Middle frontal gyrus (tissue), 1 donor: ENCODE data around the gene CLOCK.
"Not testable (repeated sequence)": the region's sequence is repeated elsewhere in the genome, so short reads cannot be mapped to it uniquely, and the experiment has no call there.

Experiments
- DNase-seq: peaks from one replicate; pipeline ENCODE4 v3.0.0-alpha.2; 2015; ENCODE audit warnings: low spot score; ENCODE audit errors: extremely low spot score

Gene CLOCK, protein sequence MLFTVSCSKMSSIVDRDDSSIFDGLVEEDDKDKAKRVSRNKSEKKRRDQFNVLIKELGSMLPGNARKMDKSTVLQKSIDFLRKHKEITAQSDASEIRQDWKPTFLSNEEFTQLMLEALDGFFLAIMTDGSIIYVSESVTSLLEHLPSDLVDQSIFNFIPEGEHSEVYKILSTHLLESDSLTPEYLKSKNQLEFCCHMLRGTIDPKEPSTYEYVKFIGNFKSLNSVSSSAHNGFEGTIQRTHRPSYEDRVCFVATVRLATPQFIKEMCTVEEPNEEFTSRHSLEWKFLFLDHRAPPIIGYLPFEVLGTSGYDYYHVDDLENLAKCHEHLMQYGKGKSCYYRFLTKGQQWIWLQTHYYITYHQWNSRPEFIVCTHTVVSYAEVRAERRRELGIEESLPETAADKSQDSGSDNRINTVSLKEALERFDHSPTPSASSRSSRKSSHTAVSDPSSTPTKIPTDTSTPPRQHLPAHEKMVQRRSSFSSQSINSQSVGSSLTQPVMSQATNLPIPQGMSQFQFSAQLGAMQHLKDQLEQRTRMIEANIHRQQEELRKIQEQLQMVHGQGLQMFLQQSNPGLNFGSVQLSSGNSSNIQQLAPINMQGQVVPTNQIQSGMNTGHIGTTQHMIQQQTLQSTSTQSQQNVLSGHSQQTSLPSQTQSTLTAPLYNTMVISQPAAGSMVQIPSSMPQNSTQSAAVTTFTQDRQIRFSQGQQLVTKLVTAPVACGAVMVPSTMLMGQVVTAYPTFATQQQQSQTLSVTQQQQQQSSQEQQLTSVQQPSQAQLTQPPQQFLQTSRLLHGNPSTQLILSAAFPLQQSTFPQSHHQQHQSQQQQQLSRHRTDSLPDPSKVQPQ

DNA sequence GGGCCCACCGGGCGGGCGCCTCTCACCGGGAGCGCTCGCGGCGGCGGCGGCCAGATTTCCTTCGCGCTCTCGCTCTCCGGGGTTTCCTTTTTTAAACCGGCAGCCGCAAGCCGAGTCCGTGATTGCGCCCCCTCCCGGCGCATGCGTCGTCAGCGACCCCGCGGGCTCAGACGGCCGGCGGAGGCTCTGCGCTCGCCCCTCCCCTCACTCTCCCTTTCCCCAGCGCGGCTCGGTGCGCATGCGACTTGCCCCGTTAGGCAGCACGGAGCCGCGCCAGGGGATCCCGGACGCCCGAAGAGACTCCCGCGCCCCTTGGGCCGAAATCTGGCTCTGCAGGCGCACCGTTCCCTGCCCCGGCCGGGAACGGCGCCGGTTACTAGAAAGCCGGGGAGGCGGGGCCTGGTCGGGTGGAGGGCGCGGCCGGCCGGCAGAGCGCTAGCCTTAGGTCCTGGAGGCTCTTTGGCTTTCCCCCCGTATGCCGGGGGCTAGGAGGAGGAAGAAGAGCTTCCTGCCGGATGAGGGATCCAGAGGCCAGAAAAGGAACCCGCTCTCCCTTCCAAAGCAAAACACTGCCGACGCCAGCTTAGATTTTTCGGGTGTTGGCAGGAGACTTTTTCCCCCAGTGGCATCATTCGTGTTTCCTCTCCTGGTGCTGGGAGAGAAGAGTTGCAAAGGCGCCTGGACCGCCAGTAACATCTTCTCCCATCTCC is at the start of gene CLOCK:
Gene CLOCK (minus strand): TSS at position 154 of the 710 bp plus-strand sequence. CDS start 64,124 bp downstream, outside the sequence.
- DNase-seq = peak; percentile 78

DNA sequence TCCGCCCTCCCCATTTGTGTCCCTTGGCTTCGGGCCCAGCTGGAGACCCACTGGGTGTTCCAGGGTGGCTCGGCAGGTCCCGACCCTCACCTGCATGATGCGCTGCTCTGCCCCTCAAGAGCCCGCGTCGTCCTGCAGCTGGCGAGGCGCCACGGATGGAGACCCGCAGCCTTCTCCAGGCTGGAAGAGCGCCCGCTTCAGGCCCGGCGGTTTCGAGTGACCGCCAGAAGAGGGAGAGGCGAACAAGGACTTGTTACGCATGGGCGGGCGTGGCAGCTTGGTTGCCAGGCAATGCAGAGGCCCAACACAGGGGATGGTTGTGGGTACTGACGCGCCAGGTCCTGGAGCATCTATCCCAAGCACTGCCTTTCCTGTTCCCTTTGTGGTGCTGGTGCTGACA is 45.3 kb upstream of the CLOCK start, which contains the start of gene PDCL2:
Gene PDCL2 (minus strand): TSS at position 232 of the 400 bp plus-strand sequence. CDS start 136 bp downstream, at position 96.
- no peak for DNase-seq

DNA sequence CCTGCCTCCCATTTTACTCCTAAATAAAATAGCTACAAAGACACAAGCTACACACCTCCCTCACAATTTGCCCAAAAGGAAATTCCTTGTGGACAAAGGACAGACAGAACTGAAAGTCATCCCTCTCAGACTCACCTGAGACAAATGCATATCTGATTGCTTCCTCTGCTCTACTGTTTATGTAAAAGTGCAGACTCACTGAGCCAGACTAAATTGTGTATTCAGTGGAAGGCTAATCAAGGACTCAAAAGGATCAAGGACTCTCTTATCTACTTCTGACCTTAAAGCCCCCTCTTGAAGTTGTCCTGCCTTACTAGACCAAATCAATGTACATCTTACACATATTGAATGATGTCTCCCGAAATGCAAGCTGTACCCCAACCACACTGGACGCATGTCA is 41.5 kb upstream of the CLOCK start:
- DNase-seq = no peak

DNA sequence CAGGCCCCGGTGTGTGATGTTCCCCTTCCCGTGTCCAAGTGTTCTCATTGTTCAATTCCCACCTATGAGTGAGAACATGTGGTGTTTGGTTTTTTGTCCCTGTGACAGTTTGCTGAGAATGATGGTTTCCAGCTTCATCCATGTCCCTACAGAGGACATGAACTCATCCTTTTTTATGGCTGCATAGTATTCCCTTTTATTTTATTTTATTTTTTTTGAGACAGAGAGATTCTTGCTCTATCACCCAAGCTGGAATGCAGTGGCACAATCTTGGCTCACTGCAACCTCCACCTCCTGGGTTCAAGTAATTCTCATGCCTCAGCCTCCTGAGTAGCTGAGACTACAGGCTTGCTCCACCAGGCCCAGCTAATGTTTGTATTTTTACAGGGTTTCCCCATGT is 36.1 kb upstream of the CLOCK start:
- not testable (repeated sequence) for DNase-seq

DNA sequence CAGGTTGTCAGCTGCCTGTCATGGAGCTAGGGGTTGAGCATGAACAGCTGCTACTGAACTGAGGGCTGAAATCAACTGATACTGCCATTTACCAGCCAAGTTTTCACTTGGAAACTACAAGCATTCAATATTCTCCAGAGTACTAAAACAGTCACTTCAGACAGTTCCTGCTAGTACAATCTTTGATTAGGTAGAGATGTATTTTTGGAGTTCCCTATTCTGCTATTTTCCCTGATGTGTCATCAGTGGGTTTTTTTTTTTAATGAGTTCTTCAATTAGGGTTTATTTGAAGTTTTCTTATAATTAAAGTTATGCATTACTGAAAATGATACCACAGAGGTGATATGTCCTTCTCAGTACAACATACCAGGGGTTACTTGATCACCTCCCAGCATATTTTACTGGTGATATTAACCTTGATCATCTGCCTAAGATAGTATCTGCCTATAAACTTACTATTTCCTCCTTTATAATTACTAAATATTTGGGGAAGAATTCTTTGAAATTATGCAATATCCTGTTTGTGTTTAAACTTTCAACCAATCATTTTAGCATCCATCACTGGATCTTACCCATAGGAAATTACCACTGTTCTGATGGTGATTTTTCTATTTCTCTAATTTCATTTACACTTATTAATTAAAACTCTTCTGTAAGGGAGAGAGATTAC is 31.8 kb upstream of the CLOCK start:
- DNase-seq = no peak

DNA sequence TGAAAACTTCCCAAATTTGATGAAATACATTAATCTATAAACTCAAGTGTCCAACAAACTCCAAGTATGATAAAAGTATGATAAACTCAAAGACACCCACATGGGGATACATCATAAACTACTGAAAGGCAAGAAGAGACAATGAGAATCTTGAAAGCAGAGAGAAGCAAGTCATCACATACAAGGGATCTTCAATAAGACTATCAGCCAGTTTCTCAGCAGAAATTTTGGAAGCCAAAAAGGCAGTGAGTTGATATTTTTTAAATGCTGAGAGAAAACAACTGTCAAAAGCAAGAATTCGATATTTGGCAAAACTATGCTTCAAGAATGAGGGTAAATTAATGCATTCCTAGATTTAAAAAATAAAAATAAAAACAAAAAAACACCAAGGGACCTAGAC is 28.8 kb upstream of the CLOCK start:
- DNase-seq = no peak

DNA sequence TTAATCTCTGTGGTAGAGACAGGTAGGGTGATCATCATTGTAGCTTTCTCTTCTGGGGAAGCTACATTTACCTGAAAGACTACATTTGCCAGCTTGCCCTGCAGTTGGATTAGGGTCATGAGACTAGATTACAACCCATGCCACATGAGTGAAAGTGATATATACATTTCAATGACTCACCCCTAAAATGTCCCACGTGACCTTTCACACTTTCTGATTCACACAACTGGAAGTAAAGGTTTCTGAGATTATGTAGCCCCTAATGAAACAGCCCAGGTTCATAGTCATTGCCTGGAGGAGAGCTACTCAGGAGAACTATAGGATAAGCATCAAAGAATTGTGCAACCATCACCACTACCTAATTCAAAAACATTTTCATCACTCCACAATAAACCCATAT is 27.5 kb upstream of the CLOCK start:
- no peak for DNase-seq

DNA sequence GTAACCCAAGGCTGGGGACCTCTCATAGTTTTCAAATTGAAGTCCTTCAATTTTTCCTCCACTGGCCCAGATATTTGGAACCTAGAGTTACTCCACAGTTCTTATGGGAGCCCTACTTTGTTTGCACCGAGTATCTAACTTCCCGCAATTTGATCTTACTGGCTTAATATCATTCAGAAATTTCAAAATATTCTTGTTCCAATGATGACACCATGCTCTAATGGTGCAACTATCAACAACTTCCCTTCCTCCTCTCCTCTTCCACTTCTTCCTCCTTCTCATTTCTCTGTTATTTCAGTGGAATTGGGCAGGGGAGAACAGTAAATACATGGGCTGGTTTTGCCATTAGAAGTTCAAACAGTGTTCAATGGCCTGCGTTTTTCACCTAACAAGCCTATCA is 25.1 kb upstream of the CLOCK start:
- no peak for DNase-seq

DNA sequence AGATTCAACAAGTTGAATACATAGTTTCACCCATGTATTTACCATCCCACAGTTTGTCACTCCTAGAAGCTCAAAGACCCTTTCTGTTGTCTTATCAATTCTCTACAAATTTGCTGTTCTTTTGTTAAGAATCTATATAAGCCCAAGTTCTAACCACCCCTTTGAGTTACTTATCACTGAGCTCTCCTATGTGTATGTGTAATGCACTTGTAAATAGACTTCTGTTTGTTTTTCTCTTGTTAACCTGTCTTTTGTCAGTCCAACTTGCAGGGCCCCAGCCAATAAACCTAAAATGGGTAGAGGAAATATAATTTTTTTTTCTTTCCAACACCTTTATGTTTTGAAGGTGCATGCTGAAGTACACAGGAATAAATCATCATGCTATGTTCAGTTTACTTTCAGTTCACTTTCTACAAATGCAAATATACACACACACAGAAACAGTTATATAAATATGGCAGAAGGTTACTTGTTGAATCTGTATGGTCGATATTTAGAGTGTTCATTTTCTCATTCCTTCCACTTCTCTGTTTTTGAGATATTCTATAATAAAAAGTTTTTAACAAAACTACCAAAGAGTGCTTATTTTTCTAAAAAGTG is 22.3 kb upstream of the CLOCK start:
- DNase-seq = no peak

DNA sequence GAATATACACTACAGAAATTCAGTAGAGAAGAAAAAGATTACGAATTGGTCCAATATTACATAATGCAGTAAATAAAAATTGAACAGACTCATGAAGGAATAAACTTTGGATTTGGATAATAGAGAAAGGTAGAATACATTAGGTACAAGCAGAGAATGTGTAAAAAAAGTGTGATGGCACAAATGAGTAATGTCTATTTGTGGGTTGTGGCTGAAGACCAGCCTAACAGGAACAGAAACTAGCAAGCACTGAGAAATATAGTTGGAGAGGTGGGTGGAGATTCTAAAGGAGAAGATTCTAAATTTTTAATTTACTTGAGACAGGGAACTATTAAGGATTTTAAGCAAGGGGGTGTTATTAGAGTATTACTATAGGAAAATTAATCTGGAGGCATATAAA is 15.2 kb upstream of the CLOCK start:
- DNase-seq = no peak

DNA sequence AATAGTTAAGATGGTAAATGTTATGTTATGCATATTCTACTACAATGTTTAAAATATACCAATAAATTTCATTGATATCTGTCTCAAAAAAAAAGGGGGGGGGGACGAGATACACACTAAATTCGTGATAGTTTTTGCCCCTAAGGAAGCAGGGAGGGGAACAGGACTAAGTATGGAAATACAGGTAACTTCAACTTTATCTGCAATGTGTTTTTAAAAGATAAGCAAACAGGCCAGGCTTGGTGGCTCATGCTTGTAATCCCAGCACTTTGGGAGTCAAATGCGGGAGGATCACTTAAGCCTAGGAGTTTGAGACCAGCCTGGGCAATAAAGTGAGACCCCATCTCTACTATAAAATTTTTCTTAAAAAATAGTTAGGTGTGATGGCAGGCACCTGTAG is 13.4 kb upstream of the CLOCK start:
- no peak for DNase-seq

DNA sequence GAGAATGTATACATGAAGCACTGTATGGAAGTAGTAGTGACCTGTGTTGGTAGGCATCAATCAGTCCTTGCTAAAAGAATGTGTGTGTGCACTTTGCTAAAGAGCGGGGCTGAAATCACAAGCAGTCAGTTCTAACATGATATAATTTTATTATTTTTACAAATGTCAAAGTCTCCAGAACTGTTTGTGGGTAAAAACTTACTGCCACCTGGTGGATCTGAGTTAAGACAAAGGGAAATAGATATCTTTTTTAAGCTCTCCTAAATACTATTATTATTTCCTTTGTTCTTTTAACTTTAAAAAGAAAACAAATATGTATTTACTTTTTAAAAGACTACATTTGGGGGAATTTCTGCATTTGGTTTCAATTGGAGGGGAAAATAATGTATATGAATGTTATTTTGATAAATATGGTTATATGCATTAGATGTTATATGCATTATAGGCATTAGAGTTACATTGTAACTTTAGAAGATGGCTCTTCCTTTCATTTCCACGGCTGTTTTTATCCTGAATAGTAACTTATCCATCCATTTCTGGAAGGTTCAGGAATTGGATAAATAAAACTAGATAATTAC is 7.8 kb upstream of the CLOCK start:
- no peak for DNase-seq

DNA sequence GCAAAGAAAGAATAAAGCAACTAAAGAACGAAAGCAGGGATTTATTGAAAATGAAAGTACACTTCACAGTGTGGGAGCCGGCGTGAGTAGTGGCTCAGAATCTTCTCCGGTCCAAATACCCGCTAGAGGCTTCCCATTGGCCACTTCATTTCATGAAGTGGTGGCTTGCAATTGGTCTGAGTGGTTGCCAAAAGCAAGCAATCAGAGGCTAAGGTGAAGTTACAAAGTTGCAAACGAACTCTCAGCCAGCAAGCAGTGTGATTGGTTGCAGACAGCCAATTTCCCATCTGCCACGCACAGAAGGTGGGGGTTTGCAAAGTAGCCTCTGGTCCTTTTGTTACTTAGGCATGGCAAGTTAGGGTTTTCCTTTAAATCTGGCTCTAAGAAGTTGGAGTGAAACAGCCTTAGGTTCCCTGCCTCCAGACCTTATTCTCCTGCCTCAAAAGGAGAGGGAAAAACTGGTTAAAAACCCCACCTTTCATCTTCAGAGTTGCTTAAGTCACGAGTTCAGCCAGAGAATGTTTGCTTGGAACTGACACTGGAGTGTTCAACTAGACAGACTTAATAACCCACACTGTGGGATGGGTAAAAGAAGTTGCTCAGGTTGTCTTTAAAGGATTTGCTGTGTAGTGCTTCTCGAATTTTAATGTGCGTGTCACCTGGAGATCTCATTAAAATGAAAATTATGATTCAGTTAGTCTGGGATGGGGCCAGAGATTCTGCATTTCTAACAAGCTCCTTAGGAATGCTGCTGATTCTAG is 6.9 kb upstream of the CLOCK start:
- no peak for DNase-seq

DNA sequence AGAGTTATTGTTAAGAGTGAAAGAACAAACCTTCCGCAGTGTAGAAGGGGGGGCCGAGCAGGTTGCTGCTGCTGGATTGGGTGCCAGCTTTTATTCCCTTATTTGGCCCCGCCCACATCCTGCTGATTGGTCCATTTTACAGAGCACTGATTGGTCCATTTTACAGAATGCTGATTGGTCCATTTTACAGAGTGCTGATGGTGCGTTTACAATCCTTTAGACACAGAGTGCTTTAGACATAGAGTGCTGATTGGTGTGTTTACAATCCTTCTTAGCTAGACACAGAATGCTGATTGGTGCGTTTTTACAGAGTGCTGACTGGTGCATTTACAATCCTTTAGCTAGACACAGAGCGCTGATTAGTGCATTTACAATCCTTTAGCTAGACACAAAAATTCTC is 5.3 kb upstream of the CLOCK start:
- DNase-seq = not testable (repeated sequence)

DNA sequence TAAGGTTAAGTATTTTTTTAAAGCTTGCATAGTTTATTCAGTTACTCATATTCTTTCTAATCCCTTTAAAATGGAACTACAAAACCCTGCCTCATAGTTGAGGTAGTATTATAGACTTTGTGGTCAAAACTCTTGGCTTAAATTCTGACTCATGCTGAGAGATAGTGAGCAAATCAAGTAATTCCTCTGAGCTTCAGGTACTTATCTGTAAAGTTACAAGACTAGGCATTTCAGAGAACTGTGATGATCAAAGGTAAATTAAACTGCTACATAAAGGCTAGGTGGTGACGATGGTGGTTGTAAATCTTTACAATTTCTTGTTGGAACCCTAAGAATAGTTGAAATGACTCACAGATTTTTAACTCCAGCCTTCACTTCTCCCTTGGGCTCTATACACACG is 3.2 kb upstream of the CLOCK start:
- no peak for DNase-seq

DNA sequence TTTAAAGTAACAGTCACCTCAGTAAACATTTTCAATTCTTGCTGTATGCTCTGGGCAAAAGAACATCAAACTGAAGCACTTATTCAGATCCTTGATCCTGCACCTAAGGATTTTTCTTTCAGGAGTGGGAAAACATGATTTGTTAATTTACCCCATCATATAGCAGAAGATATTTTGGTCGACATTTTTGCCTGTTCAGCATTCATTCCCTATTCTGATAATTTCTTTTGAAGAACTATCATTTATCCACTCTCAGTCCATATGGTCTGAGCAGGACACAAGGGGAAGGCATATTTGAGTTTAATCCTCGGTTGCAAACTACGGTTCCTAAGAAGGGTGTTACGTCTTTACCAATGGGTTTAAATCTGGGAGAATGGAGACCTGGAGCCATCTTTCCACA is 1.2 kb upstream of the CLOCK start:
- no peak for DNase-seq

DNA sequence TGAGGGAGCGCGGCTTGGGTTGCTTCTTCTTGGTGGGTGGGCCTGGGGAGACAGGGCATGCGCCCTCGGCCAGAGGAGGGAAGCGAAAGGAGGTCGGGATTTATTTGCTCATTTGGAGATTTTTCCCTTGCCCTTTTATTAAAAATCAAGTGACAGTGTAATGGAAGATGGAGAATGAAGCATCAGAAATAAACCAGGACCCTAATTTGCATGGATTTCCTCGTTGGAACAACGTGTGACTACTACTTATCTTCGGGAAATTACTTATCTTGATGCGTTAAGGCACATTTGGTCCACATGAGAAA is 709 bp upstream of the CLOCK start:
- no peak for DNase-seq

DNA sequence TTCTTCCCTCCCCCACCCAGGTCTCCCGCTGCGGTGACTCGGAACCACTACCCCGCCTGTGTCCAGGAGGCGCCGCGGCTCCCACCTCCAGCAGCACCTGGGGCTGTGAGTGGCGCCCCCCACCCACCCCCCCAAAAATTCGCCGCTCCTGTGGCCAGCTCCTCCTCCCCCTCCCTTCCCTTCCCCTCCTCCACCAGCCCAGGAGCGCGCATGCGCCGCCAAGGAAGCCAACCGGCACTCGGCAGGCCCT is 278 bp downstream of the CLOCK start:
- DNase-seq = no peak

DNA sequence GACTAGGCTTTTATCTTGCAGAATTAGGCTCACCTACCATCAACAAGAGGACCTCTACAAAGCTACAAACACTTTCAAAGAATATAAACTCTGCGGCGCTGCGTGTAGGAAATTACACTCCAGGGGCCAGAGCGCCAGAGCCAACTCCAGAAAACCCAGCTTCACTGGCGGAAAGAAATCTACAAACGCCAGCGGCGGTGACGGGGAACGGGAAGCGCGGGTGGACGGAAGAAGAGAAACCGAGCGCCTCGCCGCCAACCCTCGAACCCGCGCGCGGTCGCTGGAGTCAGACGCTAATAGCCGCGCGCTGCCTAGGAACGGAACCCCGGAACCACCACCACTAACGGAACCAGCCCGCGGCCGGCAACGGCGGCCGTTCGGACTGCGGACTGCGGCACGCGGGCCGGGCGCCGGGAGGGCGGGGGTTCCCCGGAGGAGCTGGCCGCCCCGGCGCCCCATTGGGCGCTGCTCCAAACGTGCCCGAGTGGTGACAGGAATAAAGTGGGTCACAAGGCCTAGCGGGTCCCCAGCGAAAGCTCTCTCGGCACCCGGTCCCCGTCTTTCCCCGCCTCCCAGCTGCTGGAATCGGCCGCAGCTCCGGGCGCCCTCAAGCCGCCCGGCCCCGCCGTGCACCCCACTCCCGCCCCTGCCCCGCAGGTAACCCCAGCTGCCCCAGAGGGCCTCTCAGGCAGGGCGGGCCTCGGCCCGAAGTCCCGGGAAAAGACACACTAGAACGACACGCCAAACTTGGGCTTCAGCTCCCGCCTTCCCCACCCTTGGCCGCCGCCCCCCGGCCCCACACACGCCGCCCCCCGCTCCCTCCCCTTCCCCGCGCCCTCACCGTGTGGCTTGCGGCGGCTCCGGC is 836 bp downstream of the CLOCK start:
- peak; percentile 62 for DNase-seq
